Ureter (tissue), 1 donor: ENCODE data around the gene ROR2. TPM values are rescaled to one million over a fixed set of nuclear protein-coding genes. Genes with fewer than 3 reads are reported as not detected.
"Not testable (repeated sequence)": the region's sequence is repeated elsewhere in the genome, so short reads cannot be mapped to it uniquely, and the experiment has no call there.

Experiments
- DNase-seq: peaks from one replicate; pipeline ENCODE4 v3.0.0-alpha.2; 2020; ENCODE audit warnings: low spot score
- total RNA-seq: library from RNA; stranded (reverse); gene quantifications from one replicate; pipeline ENCODE4 v1.2.4, GENCODE V29; 2023
- donor health status: DM: yes; HTN: yes; CAD: no.

The ROR2 gene
- 16.7 TPM for total RNA-seq

DNA sequence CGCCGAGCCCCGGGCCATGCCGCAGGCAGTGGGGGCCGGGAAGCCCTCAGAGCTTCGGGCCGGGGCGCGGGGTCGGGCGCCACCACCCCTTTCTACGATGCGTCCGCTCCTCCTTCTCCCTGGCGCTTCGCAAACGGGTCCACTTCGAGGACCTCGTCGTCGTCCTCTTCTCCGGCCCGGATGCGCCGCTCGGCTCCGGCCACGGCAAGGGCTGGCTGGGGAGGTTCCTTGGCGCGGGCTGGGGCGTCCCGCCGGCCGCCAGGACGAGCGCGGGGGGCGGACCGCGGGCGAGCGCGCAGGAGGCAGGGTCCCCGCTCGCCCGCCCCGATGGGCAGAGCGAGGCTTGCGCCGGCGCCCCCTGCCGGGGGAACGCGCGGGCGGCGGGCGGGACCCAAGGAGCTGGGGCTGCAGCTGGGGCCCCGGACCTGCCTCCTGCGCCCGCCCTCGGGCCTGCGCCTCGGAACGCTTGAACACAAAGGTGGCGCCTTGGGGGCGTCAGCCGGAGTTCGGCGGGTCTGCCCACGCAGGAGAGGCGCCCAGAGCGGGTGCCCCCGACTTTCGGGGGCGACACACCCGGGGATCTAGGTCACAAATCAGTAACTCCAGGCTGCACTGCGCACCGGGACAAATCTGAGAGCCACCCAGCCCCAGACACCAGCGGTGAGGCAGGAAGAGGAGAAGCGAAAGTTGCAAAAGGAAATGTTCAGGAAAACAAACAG lies at the start of gene ROR2:
ROR2 (minus strand) TSS at position 283 of the 719 bp plus-strand sequence.
- DNase-seq = peak; percentile 69

DNA sequence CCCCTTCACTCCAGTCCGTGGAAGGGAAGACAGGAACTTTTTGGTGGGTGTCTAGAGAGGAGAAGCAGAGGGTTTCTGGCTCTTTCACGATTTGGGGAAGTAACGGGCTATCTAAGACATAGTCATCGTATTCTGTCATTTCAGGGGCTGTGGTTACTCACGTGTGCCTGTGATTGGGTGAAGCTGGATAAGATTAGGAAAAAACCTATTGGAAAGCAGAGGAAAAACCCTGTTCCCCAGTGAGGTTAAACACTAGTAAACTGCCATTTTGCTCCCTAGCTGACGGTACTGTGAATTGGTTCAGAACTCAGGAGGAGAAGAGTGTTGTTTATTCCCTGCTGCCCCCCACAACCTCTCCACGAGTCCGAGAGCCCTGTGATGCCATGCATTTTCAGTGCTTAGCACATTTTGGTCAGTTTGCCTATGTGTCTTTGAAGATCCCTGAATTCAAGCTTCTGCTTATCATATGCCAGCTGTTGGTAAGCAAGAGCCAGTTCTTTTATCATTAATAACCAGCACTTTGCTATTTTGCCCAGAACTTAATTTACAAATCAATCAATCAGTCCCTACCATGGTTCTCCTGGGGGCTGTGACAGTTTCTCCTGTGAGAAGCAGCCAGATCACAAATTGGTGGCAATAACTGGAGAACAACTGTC lies 45.1 kb upstream of the ROR2 start:
- DNase-seq = no peak

DNA sequence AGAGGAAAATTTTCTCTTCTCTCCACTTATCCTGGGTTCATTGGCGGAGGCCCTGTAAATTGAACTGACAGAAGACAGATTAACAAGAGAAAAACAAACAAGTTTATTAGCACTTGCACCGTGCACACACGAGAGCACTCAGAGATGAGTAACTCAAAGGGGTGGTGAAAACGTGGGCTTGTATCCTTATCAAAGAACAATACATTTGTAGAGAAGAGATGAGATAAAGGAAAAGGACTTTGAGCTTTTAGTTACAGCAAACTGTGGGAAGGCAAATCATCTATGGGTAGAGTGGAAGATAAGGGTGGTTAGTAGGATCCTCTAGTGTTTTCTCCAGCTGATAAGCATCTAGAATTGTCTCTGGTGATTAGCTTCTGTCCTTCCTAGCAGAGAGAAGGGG lies 44.4 kb upstream of the ROR2 start:
- no peak for DNase-seq

DNA sequence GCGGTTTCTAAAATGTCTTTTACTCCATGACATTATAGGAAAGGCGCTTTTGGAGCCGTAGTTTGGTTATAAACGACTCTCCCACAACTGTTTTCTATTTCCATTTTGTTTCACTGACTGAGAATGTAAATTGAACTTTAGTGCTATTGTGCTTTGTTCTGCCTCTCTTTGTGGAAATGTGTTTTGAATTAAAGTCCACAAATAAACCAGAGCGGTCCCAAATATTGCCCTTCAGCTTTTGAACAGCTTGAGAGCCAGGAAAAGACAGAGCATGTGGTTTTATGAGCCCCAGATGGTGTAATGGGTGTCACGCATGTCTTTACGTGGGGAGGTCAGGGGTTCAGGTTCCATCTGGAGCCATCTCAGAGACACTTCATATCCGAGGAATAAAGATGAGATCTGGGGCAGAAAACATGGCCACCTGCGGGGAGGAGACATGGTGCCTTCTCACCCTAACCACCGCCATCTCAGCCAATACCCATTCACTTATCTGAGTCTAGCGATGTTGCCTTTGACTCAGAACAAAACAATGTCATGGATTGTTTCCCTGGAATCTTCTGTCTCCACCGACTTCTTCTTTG lies 42.5 kb upstream of the ROR2 start:
- no peak for DNase-seq

DNA sequence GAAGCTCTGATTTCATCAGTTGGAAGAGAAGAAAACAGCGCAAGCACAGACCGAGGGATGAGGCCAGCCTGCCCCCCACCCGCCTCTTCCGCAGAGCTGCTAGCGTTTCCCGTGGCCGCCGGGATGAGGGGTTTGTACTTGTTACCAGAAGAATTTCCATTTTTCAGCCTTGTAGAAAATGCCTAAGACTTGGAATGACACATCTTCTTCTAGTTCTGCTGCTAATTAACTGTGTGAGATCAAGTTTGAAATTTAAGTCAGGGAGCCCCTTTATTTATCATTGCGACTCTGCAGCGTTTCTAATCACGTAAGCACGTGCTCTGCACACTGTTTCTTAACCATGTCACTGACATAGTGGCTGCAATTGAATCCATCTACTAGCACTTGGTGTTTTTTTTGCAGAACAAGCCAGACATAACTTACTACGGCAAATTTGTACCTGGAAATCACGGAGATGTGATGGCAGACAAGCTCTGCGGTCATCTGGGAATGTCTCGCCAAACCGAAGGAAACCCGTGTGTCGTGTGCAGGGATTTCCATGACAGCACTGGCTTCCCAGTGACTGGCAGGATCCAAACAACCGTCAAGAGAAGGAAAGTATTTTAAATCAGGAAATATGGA lies 41.8 kb upstream of the ROR2 start:
- DNase-seq = no peak

DNA sequence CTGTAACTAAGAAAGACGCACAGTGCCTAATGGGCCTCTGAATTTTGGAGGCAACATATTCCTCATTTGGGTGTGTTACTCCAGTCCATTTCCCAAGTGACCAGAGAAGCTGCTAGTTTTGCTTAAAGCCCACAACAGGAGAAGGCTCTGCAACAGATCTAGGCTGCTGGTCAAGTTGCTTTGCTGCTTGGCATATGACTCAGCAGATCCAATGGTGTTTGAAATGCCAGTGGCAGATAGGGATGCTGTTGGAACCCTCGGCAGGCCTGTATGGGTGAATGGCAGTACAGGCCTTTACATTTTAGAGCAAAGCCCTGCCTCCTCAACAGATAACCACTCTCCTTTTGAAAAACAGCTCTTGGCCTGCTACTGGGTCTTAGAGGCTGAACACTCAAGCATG lies 36.2 kb upstream of the ROR2 start:
- DNase-seq = no peak

DNA sequence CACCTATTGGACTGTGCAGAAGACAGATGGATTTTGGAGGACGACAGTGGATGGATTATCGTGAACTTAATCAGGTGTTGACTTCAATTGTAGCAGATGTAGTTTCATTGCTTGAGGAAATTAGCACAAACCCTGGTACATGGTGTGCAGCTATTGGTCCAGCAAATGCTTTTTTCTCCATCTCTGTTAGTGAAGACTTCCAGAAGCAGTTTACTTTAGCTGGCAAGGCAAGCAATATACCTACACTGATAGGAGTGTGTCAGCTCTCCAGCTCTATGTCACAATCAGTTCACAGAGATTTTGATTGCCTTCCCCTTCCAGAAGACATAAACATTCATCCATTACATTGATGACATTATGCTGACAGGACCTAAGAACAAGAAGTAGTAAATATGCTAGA lies 35.7 kb upstream of the ROR2 start:
- DNase-seq = no peak

DNA sequence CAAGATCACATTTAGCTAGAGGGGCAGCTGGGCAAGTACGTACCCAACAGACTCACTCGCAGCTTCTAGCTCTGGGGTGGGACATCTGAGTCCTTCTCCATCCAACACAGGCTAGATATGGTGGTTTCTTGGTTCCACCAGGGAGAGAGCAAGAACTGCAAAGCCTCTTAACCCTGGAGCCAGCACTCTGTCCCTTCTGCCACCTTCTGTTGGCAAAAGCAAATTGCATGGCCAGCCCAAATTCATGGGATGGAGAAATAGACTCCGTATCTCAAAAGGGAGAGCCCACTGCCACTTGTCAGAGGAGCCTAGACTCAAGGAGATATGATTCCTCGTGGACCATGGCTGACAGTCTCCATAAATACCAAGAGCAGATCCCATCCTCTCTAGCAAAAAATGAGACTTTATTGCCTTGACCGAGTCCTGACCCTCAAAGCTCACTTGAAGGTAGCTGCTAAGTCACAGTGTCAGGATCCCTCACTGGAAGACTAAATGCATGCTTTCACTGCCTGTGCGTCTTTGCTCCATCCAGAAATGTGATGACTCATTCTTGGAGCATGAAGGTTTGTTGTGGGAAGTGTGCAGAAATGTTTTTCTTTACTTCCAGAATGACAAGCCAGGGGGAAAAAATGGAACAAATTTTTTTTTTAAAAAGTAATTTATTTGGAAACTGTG lies 28.8 kb upstream of the ROR2 start:
- DNase-seq = no peak

DNA sequence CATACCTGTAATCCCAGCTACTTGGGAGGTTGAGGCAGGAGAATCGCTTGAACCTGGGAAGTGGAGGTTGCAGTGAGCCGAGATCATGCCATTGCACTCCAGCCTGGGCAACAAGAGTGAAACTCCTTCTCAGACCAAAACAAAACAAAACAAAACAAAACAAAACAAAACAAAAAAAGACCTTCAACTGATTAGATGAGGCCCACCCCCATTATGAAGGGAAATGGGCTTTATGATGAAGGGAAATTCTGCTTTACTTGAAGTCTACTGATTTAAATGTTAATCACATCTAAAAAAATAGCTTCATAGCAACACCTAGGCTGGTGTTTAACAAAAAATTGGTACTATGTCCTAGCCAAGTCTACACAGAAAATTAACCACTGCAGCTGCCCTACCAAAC lies 25.2 kb upstream of the ROR2 start:
- not testable (repeated sequence) for DNase-seq

DNA sequence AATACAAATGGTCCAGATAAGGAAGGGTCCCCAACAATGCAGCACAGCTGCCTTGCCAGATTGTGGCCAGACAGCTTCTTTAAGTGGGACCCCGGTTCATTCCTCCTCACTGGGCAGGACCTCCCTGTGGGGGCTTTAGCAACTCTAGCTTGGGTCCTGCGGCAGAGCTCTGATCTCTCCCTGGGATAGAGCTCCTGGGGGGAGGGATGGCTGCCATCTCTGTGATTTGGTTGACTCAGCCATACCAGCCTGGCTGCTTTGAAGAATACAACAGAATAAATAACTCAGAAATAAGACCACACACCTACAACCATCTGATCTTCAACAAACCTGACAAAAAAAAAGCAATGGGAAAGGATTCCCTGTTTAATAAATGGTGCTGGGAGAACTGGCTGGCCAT lies 22.7 kb upstream of the ROR2 start:
- no peak for DNase-seq

DNA sequence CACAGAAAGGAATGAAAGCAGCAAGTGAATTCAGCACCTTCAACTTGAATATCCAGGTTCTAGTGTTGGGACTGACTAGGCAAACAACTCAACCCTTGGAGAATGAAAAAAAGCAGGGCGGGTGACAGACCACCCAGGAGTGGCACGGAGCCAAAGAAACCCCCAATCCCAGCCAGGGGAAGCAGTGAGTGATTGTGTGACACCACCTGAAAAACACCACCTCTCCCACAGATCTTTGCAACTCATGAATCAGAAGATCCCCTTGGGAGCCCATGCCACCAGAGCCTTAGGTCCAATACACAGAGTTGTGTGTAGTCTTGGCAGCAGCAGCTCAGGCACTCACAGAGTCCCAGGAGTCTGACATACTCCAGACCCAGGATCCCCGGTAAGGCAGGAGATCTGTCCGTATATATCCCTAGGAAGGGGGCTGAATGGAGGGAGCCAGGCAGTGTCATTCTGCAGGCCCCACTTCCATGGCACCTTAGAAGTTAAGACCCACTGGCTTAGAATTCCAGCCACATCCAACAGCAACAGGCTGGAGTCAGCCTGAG lies 22.1 kb upstream of the ROR2 start:
- DNase-seq = no peak

DNA sequence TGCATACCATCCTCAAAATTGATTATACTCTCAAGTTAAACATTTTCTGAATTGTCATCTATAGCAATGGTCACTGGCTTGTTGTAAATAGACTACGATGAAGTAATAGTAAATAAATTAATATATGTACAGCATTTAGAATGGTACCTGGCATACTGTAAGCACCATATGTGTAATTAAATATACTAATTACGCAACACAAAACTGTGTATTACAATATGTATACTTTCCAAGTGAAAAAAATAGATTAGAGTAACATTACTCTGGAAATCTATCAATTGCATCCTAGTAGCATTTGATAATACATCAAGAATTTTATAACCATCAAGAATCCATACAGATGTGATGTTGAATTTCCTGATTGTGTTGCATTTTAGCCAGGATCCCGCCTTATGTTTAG lies 17.2 kb upstream of the ROR2 start:
- no peak for DNase-seq

DNA sequence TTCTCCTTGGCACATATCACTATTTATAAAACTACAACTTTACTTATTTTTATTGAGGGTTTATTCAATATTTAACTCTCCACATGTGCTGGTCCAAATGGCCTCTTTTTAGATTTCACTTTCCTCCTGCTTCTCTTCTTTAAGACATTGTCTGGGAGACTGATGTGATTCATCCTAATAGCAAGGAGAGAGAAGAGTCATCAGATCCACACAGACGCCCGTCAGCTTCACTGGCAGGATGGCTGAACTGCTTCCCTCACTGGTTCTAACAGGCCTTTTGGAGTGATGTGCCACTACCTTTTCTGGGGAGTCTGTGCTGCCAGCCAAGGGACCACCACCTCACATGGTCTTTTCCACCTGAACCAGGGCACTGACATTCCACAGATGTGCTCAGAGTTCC lies 16.5 kb upstream of the ROR2 start:
- DNase-seq = no peak

DNA sequence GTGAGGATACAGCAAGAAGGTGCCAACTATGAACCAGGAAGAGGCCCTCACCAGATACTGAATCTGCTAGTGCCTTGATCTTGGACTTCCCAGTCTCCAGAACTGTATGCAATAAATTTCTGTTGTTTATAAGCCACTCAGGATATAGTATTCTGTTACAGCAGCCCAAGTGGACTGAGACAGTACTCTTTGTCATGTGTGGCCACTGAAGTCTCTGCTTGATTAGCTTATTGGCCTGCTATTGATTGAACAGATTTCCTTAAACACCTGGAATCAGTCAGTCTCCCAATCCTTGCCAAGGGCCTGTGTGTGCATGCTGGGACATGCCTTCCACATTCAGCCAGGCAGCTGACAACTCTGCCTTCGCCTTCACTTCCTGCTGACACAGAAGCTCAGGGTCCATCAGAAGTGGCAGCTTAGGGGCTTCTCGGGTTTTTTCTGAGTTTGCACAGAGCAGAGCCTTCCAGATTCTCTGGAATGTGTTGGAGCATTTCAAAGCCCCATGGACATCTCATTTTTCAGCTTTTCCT lies 13.7 kb upstream of the ROR2 start:
- no peak for DNase-seq

DNA sequence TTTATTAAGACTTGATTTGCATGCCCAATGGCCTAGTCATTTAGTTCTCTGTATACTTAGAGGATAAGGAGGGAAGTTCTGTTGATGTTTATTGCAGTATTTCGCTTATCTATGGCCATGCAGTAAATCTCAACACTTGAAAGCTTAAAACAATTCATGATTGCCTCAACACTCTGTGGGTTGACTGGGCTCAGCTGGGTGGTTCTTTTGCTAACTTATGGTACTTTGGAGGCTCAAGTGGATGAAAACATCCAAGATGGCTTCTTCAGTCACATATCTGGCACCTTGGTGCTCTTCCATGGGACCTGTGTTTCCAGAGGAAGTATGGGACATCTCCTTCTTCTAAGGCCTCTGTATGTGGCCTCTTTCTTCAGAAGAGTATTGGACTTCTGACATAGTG lies 10.3 kb upstream of the ROR2 start:
- no peak for DNase-seq

DNA sequence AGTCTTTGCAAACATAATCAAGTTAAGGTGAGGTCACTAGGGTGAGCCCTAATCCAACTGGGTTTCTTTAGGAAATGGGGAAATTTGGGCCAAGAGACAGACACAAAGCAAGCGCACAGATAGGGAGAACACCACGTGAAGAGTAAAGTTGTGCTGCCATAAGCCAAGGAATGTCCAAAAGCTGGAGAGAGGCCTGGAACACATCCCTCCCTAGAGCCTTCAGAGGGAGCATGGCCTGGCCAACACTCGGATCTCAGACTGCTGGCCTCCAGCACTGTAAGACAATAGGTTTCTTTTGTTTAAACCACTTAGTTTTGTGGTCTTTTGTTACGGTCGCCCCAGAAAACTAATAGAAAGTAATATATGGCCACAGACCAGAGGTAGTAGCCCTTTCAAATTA lies 8.1 kb upstream of the ROR2 start:
- DNase-seq = no peak

DNA sequence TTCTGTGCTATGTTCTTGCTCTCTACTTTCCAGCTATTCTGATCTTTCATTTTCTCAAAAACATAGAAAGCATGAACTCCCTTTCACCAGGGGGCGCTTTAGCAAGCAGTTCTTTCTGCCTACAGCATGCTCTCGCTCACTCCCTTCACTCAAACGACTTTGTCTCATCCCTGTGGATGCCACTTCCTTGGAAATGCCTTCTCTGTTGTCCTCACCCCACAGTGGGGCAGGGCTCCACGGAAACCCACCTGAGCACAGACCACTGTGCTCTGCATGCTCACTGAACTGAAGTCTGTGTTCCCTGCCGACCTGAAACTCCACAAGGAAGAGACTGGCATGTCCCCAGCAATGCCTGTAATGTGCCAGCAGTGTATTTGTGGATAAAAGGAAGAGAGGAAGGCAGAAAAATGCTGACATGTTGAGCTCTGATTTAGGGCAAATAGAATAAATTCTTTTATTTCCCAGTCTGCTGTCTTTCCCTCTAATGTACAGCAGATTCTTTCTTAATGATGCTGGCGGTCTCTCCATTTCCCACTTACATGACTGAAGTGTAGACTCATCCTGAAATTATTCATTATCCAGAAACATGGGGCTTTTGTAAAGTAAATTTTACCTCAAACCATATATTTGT lies 4.9 kb upstream of the ROR2 start:
- DNase-seq = peak; percentile 56

DNA sequence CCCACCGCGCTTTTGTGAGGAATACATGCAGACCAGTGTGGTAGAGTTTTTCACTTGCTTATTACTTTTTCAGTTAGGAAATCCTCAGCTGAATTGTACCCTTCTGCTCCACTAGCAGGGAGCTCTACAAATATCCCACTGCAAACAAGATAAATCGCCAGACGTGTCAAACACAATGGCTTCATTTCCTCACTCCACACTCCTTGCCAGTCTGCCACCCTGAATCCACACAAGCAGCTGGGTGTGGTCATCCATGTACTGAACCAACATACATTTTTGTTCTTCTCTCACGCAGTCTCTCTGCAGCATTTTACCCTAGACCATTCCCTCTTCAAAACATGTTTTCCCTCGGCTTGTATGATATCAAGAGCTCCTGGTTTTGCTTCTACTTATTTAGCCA lies 3.7 kb upstream of the ROR2 start:
- DNase-seq = no peak

DNA sequence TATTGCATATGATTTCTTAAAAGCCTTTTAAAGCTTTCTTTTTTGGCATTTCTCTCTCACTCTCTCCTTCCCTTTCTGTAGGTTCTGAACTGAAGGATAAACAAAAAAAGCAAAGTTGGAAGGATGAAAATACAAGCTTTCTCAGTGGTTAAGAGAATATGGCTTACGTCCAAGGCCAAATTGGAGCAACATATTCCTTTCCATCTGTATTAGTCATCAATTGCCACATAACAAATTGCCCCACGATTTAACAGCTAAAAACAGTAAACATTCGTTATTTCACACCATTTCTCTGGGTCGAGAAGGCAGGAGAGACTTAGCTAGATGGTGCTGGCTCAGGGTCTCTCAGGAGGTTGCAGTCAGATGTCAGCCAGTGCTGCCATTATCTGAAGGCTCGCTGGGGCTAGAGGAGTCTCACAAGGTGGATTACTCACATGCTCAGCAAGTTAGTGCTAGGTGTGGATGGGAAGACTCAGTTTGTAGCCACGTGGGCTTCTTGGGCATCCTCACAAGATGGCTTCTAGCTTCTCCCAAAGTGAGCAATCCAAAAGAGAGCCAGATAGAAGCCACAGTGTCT lies 2.0 kb upstream of the ROR2 start:
- DNase-seq = no peak

DNA sequence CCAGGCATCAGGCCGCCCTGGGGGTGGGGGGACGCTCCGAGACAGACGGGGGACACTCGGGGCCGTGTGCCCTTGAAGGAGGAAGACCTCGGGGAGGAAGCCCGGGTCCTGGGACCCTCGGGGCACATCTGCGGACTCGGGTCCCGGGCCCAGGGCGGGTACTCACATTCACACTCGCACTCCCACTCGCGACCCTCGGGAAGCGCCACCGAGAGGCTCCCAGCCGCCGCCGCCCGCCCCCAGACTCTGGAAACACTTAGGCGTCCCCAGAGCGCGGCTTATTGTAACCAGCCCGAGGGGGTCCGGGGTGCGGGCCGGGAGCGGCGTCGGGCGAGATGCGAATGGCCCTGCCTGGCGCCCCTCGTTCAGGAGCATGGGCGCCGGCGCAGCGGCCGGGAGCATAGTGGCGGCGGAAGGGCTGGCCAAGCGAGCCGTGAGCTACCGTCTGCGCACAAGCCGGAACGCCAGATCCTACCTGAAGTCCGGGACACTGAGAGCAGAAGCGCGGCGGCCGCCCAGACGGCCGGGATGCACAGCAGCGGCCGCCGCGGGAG lies 559 bp downstream of the ROR2 start:
- DNase-seq = no peak
